Hepatocyte (in vitro differentiated cells): ENCODE results near the gene DNAH6. TPM values are rescaled to one million over a fixed set of nuclear protein-coding genes. Genes with fewer than 3 reads are reported as not detected.

Experiments used
- DNase-seq: peaks from one replicate; pipeline ENCODE4 v3.0.0-alpha.2; 2016; ENCODE audit warnings: low spot score
- H2AFZ ChIP-seq: fragments of 200-600 bp; sonication (generic); 2 replicates; pipeline ENCODE4 v1.6.0; 2016; ENCODE audit warnings: antibody characterized with exemption, mild to moderate bottlenecking
- H3K27ac ChIP-seq: fragments of 200-600 bp; sonication (generic); 2 replicates; pipeline ENCODE4 v1.5.1; 2016; ENCODE audit warnings: mild to moderate bottlenecking
- H3K27me3 ChIP-seq: fragments of 200-600 bp; sonication (generic); 2 replicates; pipeline ENCODE4 v1.6.1; 2016
- H3K36me3 ChIP-seq: fragments of 200-600 bp; sonication (generic); replicated peaks from 2 replicates; pipeline ENCODE4 v1.5.1; 2016; ENCODE audit warnings: low read depth; ENCODE audit not compliant: insufficient read depth
- H3K4me1 ChIP-seq: fragments of 200-600 bp; sonication (generic); 2 replicates; pipeline ENCODE4 v1.5.1; 2016; ENCODE audit warnings: mild to moderate bottlenecking, moderate library complexity; ENCODE audit not compliant: insufficient read depth
- H3K4me2 ChIP-seq: fragments of 200-600 bp; sonication (generic); 2 replicates; pipeline ENCODE4 v1.6.0; 2016
- H3K4me3 ChIP-seq: fragments of 200-600 bp; sonication (generic); 2 replicates; pipeline ENCODE4 v1.5.1; 2016; ENCODE audit warnings: mild to moderate bottlenecking
- H3K79me2 ChIP-seq: fragments of 200-600 bp; sonication (generic); 2 replicates; pipeline ENCODE4 v1.6.0; 2017; ENCODE audit warnings: mild to moderate bottlenecking
- H3K9me2 ChIP-seq: fragments of 200-600 bp; sonication (generic); replicated peaks from 2 replicates; pipeline ENCODE4 v1.6.0; 2017; ENCODE audit warnings: mild to moderate bottlenecking; ENCODE audit not compliant: insufficient read depth
- H3K9me3 ChIP-seq: fragments of 200-600 bp; sonication (generic); 2 replicates; pipeline ENCODE4 v1.5.1; 2016; ENCODE audit warnings: low read depth, mild to moderate bottlenecking
- H4K20me1 ChIP-seq: fragments of 200-600 bp; sonication (generic); 2 replicates; pipeline ENCODE4 v1.6.0; 2016; ENCODE audit warnings: mild to moderate bottlenecking; ENCODE audit not compliant: insufficient read depth, poor library complexity, severe bottlenecking
- CTCF ChIP-seq: fragments of 200-600 bp; sonication (generic); IDR thresholded peaks from 2 replicates; pipeline ENCODE4 v1.5.1; 2016; ENCODE audit warnings: antibody characterized with exemption, mild to moderate bottlenecking; ENCODE audit not compliant: poor library complexity
- EZH2 ChIP-seq: fragments of 200-600 bp; sonication (generic); IDR thresholded peaks from 2 replicates; pipeline ENCODE4 v1.6.1; 2016; ENCODE audit warnings: antibody characterized with exemption, mild to moderate bottlenecking, borderline replicate concordance
- EZH2phosphoT487 ChIP-seq: fragments of 200-600 bp; sonication (generic); IDR thresholded peaks from one replicate; pipeline ENCODE4 v1.6.1; 2018; ENCODE audit warnings: antibody characterized with exemption, mild to moderate bottlenecking, low read depth, moderate library complexity; ENCODE audit not compliant: unreplicated experiment, severe bottlenecking
- WGBS: methylation state at CpG from one replicate; pipeline ENCODE4 v1.1.6; 2016; ENCODE audit warnings: low lambda C conversion rate; ENCODE audit errors: missing lambda C conversion rate; 5-methylcytosine and 5-hydroxymethylcytosine counted together
- polyA plus RNA-seq: library from polyadenylated mRNA; unstranded; fragments of >200 nt; fragmentation: Nextera tagmentation; extraction: Ambion mirVana; gene quantifications from 2 replicates; pipeline ENCODE4 v1.2.1, GENCODE V29; 2016
- total RNA-seq: library from RNA; depleted of rRNA; stranded (reverse); fragments of >200 nt; gene quantifications from 2 replicates; pipeline ENCODE4 v1.2.3, GENCODE V29; 2014

The DNAH6 gene
- total and polyA plus RNA-seq, 2 experiments from 2014 or later = 1.0 to 1.2 TPM

GRCh38 chr2:84841577-84841976 is 325.3 kb downstream of the DNAH6 start:
- Histone ChIP-seq H3K4me3 (no peak overlapping the region), H3K9me3 (no peaks in the 10 kb centered on the region), H3K9me2 (no peaks in the 10 kb centered on the region), H4K20me1 (no peaks in the 10 kb centered on the region), H3K4me2 (no peak overlapping the region), H3K27me3 (no peaks in the 10 kb centered on the region), H3K36me3 (no peaks in the 10 kb centered on the region), H3K79me2 (no peaks in the 10 kb centered on the region), H3K4me1 (peaks cover 4% of the 10 kb centered on the region), H3K27ac (no peak overlapping the region), H2AFZ (no peak overlapping the region)
- TF ChIP-seq CTCF (no peak), EZH2 (no peak), EZH2phosphoT487 (no peak)
- DNase-seq = no peak
- 96% methylated on average over 6 of the region's 6 CpGs for WGBS

DNA sequence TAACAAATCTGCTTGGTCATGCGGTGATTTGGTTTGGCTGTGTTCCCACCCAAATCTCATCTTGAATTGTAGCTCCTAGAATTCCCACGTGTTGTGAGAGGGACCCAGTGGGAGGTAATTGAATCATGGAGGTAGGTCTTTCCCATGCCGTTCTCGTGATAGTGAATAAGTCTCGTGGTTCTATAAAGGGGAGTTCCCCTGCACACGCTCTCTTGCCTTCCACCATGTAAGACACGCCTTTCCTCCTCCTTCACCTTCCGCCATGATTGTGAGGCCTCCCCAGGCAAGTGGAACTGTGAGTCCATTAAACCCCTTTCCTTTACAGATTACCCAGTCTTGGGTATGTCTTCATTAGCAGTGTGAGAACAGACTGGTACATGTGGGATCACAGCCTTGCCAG is 327.8 kb downstream of the DNAH6 start:
- DNase-seq = no peak
- no peak overlapping the region for H3K4me2 ChIP-seq
- no peaks in the 10 kb centered on the region for H3K9me2 ChIP-seq
- no peaks in the 10 kb centered on the region for H3K36me3 ChIP-seq
- no peaks in the 10 kb centered on the region for H4K20me1 ChIP-seq
- H3K27me3 ChIP-seq = no peaks in the 10 kb centered on the region
- no peaks in the 10 kb centered on the region for H3K4me1 ChIP-seq
- no peak overlapping the region for H3K27ac ChIP-seq
- no peaks in the 10 kb centered on the region for H3K9me3 ChIP-seq
- 98% methylated on average over 8 of the region's 8 CpGs for WGBS
- no peak overlapping the region for H2AFZ ChIP-seq
- no peak for TF ChIP-seq EZH2
- TF ChIP-seq EZH2phosphoT487 = no peak
- TF ChIP-seq CTCF = no peak
- H3K4me3 ChIP-seq = no peak overlapping the region
- no peaks in the 10 kb centered on the region for H3K79me2 ChIP-seq

DNA sequence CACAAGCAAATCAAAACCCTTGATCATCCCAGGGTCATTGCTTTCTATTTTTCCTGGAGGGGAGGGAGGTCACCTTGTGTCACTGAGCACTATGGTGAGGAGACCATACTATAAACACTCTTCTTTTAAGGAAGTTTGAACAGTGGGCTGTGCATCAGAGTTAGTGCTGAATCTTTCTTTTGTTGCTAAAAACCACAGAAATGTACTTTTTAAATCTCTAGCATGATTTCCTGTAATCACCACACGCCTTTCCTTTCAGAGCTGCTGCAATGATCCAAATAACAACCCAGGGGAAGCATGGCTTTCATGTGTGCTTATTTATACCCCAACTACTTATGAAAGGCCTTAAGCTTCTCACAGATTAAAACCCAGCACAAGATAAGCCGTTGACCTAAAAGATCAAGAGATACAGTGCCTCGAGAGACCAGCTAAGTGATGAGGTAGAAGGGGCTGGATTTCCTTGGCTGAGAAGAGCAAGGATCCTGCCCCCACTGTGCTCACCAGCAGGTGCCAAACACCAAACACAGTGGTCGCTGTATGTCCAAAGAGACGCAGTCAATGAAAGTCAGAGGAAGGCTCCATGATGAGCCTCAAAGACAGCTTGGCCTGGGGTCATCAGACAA is 329.9 kb downstream of the DNAH6 start:
- 46% methylated on average over 5 of the region's 5 CpGs for WGBS
- no peak overlapping the region for H2AFZ ChIP-seq

More for the DNA sequence above, 329.9 kb downstream of the DNAH6 start:
- Histone ChIP-seq H3K4me1 (no peaks in the 10 kb centered on the region), H3K27ac (no peak overlapping the region), H3K4me2 (no peak overlapping the region), H3K9me2 (no peaks in the 10 kb centered on the region), H3K4me3 (no peak overlapping the region), H3K9me3 (no peaks in the 10 kb centered on the region), H3K79me2 (no peaks in the 10 kb centered on the region), H4K20me1 (no peaks in the 10 kb centered on the region), H3K27me3 (no peaks in the 10 kb centered on the region), H3K36me3 (no peaks in the 10 kb centered on the region)
- DNase-seq = no peak
- TF ChIP-seq EZH2 (no peak), CTCF (no peak), EZH2phosphoT487 (no peak)
